Activated effector memory CD4-positive, alpha-beta T cell treated with Interleukin-2 at 50 U/mL for 16 hours (primary cell): Measurements from ENCODE around the gene TBC1D10A.

ENCODE experiments used
- DNase-seq: peaks from one replicate; pipeline ENCODE4 v3.0.0-alpha.2; 2020

Gene TBC1D10A

GRCh38 chr22:30285176-30285845 is 41.4 kb downstream of the TBC1D10A start:
- DNase-seq = no peak

GRCh38 chr22:30284666-30285065 is 42.1 kb downstream of the TBC1D10A start:
- DNase-seq = no peak

DNA sequence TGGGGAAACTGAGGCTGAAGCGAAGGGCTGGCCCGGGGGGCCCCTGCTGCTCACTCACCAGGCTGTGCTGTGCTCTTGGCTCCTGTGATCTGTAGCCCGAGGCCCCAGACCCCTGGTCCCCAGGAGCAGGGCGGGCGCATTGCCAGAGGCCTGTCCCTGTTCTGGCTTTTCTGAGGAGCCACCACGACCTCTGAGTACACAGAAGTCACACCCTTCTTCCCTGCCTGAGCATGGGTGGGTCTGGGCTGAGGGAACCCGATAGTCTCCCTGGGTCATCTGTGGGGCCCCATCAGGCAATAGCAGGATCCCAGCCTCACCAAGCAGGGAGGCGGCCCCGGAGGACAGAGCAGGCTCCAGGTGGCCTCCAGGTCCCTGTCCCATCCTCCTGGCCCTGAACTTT is 42.6 kb downstream of the TBC1D10A start:
- DNase-seq = no peak

- no peak for DNase-seq
Measured at GRCh38 chr22:30283342-30283741, 43.4 kb downstream of the TBC1D10A start.

DNA sequence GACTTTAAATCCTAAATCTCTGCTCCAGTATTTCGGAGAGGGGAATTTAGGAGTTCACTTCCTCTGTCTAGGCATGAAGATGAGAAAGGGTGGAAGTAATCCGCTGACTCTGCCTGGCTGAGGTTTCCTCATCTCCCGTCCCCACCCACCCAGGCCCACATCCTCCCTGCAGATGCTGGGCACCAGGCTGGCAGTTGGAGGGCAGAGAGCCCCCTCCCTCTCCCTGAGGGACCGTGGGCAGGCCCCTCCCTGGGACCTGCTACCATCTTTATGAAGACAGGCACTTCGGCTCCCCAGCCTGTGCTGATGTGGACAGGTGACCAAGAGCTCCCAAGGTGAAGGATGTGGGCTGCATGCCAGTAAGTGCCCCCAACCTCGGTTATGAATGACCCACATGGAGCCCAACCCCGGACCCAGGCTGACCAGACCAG is 44.1 kb downstream of the TBC1D10A start:
- DNase-seq = no peak

DNA sequence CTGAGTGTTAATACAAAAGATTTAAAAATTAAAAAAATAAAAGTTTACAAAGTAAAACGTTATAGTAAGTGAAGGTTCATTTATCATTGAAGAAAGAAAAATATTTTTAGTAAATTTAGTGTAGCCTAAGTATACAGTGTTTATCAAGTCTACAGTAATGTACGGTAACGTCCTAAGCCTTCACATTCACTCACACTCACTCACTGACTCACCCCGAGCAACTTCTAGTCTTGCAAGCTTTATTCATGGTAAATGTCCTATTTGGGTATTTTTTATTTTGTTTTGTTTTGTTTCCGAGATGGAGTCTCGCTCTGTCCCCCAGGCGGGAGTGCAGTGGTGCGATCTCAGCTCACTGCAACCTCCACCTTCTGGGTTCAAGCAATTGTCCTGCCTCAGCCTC is 46.2 kb downstream of the TBC1D10A start:
- no peak for DNase-seq

GRCh38 chr22:30279932-30280331 is 46.8 kb downstream of the TBC1D10A start:
- DNase-seq = no peak

DNA sequence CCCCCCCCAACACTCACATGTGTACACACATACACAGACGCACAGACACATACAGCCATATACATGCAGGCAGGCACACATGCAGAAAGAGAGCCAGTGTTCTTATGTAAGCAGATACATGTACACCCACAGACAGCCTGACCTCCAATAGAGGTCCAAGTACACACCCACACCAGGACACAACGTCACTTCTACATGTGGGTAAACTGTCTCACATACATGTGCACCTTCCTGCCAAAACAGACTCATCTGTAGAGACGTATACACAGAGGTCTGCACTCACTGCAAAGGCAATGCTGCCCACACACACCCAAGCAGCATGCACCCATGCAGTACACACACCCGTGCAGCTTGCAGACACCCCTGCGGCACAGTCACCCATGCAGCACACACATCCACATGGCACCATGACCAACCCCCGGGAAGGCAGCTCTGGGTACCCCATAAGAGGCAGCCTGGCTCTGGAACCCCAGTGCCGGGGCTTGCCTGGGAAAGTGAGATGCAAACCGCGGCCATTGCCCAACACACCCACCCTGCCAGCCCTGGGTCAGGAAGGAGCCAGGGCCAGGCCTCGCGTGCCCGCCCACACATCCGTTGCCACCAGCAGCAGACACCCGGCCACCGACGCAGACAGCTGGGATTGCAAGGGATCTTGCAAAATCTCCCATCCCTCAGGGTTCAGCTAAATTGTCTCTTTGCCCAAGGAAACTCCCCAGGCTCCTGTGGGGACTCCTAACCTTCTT is 47.5 kb downstream of the TBC1D10A start:
- no peak for DNase-seq

DNA sequence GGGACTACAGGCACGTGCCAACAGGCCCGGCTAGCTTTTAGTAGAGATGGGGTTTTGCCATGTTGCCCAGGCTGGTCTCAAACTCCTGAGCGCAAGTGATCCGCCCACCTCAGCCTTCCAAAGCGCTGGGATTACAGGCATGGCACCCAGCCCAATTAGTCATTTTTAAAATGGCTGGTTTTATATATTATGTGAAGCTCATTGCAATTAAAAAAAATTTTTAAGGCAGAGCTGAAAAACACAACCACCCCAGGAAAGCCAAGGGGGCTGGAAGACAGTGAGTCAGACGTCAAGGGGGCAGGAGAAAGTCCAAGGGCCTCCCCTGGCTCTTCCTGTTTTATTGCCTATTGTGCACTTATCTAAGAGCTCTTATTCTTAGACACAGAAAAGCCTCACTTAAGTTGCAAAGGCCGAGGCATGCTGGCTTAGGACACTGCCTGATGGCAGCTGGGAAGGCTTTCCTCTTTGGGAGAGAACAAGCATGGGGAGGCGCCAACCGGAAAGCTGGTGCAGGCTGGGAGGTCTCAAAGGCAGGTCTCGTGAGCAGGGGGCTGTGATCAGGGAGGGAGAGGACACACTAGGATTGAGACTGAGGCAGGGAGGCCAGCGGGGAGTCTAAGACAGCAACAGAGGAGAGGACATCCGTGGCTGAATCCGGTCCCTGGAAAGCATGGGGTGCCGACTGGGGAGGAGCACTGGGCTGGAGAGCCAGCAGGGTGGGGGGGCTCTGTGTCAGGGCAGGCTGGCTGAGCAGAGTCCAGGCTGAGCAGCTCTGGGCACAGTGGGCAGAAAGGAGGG is 49.0 kb downstream of the TBC1D10A start:
- no peak for DNase-seq

DNA sequence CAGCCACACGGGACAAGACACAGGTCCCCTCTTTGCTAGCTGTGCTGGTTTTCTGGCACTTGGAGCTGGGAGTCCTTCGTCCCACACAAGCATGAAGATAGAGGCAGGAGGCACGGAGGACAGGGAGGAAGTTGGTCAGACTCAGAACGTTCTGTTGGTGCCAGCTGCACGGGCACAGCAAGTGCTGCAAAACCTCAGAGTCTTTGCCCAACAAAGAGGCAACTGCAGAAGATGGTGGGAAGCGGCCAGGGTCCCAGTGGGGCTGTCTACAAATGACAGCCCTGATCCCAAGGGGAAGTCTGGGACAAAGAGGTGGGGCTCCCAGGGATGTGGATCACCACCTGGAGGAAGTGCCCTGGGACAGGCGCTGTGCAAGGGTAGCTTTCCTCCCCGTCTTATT is 50.7 kb downstream of the TBC1D10A start:
- DNase-seq = no peak

- DNase-seq = no peak
Measured at GRCh38 chr22:30275625-30276024, 51.1 kb downstream of the TBC1D10A start.

GRCh38 chr22:30274437-30274812 is 52.3 kb downstream of the TBC1D10A start:
- no peak for DNase-seq

DNA sequence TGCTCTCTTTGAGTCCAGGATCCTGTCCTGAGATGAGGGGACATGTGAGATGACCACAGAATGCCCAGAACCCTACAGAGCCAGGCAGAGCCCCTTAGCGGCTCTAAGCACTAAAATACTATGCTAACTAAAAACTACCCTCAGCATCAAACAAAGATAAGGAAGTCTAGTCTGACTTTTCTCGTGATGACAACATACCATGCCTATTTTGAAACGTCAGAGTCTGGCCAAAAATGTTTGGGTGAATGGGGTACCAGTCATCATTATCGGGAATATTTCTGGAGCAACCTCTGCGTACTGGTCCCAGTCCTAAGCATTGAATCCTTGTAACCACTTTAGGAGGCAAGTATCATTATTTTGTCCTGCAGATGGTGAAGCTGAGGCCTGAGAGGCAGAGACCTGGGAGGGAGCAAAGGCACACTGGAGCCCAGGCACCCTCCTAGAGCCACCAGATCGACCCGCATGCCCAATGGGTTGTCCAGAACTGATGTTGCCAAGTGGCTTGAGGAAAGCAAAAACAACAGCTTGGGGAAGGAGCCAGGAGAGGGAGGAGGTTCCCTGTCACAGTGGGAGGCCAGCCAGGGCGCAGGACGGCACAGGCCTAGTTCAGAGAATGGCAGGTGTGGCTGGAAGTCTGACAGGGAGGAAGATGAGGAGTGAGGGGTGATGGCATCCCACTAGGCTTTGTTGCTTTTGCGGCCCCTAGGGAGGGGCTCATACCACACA is 52.9 kb downstream of the TBC1D10A start:
- DNase-seq = no peak

GRCh38 chr22:30272781-30273601 is 53.8 kb downstream of the TBC1D10A start:
- DNase-seq = no peak

GRCh38 chr22:30270832-30271231 is 55.9 kb downstream of the TBC1D10A start:
- DNase-seq = no peak

DNA sequence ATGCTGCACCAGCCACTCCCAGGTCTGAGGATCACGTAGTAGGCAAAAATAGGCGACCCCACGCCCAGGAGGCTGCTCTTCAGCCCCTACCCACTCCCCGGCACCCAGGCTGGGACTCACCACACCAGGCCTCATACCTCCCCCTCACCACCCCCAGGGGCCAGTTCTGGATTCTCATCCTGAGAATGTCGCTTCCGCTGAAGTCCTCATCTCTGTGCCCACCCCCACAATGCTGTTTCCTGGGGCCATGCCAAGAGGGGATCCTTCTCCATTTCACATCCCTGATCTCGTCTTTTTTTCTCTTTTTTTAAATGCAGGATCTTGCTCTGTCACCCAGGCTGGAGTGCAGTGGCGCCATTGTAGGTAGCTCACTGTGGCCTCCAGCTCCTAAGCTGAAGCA is 58.4 kb downstream of the TBC1D10A start:
- no peak for DNase-seq

GRCh38 chr22:30267382-30268302 is 59.1 kb downstream of the TBC1D10A start:
- peak; percentile 41 for DNase-seq

DNA sequence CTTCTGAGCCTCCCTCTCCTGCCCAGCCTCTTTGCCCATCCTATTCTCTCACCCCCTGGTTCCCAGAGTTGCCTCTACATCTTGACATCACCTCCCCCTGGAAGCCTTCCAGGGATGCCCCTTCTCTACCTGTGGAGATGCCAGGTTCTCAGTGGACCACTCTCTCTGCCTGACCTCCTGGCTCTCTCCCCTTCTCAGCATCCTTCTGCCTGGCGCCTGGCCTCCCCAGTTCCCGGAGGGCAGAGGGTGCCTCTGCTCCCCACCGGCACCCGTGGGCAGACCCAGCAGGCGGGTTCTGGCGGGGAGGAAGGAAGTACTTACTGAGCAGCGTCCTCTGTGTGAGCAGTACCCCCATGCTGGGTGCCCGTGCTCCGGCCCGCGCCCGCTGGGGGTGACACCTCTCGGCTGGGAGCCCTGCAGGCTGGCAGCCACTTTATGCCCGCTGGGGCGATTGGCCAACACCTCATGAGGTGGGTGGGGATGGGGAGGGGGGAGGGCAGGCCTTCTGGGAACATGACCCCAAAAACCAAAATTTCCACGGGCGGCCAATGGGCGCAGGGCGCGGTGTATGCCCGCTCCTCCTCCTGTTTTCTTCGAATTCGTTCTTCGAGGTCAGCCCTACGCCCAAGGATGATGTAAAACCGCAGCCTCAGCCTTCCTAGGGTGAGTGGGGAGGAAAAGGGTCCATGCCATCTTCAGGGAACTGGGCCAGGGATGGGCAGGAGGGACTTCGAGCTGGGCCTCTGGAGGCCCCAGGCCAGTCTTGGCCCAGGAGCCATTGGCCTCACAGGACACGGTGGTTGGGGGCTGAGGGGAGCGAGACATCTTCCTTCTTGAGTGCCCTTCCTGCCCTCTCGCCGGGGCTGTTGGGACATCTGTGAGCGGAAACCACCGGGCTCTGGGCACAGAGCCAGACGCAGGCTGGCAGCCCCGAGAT is 60.0 kb downstream of the TBC1D10A start, which contains the start of gene OSM:
Gene OSM, minus strand, starts transcription at position 407 of the 937 bp plus-strand sequence. Its CDS starts 52 bp downstream, at position 355.
- DNase-seq = peak; percentile 70

- DNase-seq = peak; percentile 71
Measured at GRCh38 chr22:30265823-30266444, 60.8 kb downstream of the TBC1D10A start.
